GM21447 (cell line): Measurements from ENCODE around the gene SEMA6D.

Experiments used
- ATAC-seq: cut with Tn5 transposase; IDR thresholded peaks from one replicate; pipeline ENCODE4 v1.9.1; 2021; ENCODE audit not compliant: unreplicated experiment

Gene SEMA6D

GRCh38 chr15:47786371-47786770 lies 69.1 kb downstream of the SEMA6D start:
- no peak for ATAC-seq

GRCh38 chr15:47787875-47788274 lies 70.6 kb downstream of the SEMA6D start:
- no peak for ATAC-seq

- no peak for ATAC-seq
These were observed 71.4 kb downstream of the SEMA6D start for GRCh38 chr15:47788685-47789084.

- ATAC-seq = no peak
These were observed 73.9 kb downstream of the SEMA6D start for GRCh38 chr15:47791161-47791560.

GRCh38 chr15:47792231-47792630 lies 74.9 kb downstream of the SEMA6D start:
- no peak for ATAC-seq

GRCh38 chr15:47794252-47794914 lies 77.1 kb downstream of the SEMA6D start:
- ATAC-seq = no peak

GRCh38 chr15:47795864-47796263 lies 78.6 kb downstream of the SEMA6D start:
- ATAC-seq = no peak

- ATAC-seq = no peak
These were observed 79.0 kb downstream of the SEMA6D start for GRCh38 chr15:47796339-47796738.

- no peak for ATAC-seq
These were observed 79.5 kb downstream of the SEMA6D start for GRCh38 chr15:47796830-47797229.

- ATAC-seq = no peak
These were observed 84.2 kb downstream of the SEMA6D start for GRCh38 chr15:47801522-47801921.

GRCh38 chr15:47802216-47802615 lies 84.9 kb downstream of the SEMA6D start:
- no peak for ATAC-seq

GRCh38 chr15:47803767-47804166 lies 86.5 kb downstream of the SEMA6D start:
- ATAC-seq = no peak

GRCh38 chr15:47804733-47805132 lies 87.4 kb downstream of the SEMA6D start:
- no peak for ATAC-seq

- ATAC-seq = no peak
These were observed 88.7 kb downstream of the SEMA6D start for GRCh38 chr15:47806008-47806407.

- no peak for ATAC-seq
These were observed 93.9 kb downstream of the SEMA6D start for GRCh38 chr15:47811172-47811571.

GRCh38 chr15:47812470-47812999 lies 95.2 kb downstream of the SEMA6D start:
- peak; percentile 70 for ATAC-seq

GRCh38 chr15:47813748-47814384 lies 96.6 kb downstream of the SEMA6D start:
- ATAC-seq = peak; percentile 86

GRCh38 chr15:47814620-47815019 lies 97.3 kb downstream of the SEMA6D start:
- ATAC-seq = no peak

GRCh38 chr15:47817969-47818548 lies 100.8 kb downstream of the SEMA6D start:
- ATAC-seq = no peak

- ATAC-seq = no peak
These were observed 101.9 kb downstream of the SEMA6D start for GRCh38 chr15:47819158-47819557.

GRCh38 chr15:47820057-47820746 lies 102.9 kb downstream of the SEMA6D start:
- no peak for ATAC-seq
